Endothelial cell of umbilical vein (primary cell): ENCODE data around the gene SLC10A1.

ENCODE experiments used
- EZH2 ChIP-seq: IDR thresholded peaks from 2 replicates; pipeline ENCODE4 v1.6.1; 2012; ENCODE audit warnings: borderline replicate concordance, low read depth, mild to moderate bottlenecking, moderate library complexity, low read length, inconsistent platforms; ENCODE audit not compliant: severe bottlenecking
- POLR2A ChIP-seq: IDR thresholded peaks from 2 replicates; pipeline ENCODE4 v1.6.1; 2012; ENCODE audit warnings: low read depth, mild to moderate bottlenecking, control low read depth, low read length
- POLR2AphosphoS5 ChIP-seq: IDR thresholded peaks from 2 replicates; pipeline ENCODE4 v1.6.1; 2012; ENCODE audit warnings: low read depth, mild to moderate bottlenecking, control low read depth, low read length, moderate library complexity; ENCODE audit not compliant: insufficient read depth
- TF ChIP-seq, protein P1 (sequence below), 2 donors: IDR thresholded peaks; 1 replicate in 1 of 2; 2 replicates in 1 of 2; pipeline ENCODE4 v1.5.1; 2011; ENCODE audit warnings: low read length in 2 of 2, mild to moderate bottlenecking in 2 of 2, moderate library complexity in 2 of 2, control low read depth in 1 of 2, inconsistent platforms in 1 of 2, low read depth in 1 of 2; ENCODE audit not compliant: insufficient read depth in 1 of 2; ENCODE audit errors: extremely low read depth in 1 of 2
- TF ChIP-seq, protein P2 (sequence below): IDR thresholded peaks from 2 replicates; pipeline ENCODE4 v1.6.1; 2011; ENCODE audit not compliant: insufficient read depth, insufficient read length

DNA sequence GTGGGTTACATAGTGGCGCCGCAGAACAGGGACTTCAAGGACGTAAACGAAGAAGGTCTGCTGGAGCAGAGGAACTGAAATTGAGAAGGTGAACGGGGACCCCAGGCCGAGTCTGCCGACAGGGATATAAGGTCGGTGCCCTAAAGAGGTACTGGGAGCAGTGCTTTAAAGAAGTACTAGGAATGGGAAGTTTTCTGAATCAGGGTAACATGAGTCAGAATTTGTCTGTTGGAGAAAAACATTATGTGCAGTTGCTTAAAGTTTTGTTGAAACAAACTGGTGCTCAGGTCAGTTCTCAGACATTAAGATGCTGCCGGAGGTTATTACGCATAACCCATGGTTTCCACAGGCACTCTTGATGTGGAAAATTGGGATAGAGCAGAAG is 14.8 kb upstream of the SLC10A1 start:
- TF ChIP-seq, protein P1, sequence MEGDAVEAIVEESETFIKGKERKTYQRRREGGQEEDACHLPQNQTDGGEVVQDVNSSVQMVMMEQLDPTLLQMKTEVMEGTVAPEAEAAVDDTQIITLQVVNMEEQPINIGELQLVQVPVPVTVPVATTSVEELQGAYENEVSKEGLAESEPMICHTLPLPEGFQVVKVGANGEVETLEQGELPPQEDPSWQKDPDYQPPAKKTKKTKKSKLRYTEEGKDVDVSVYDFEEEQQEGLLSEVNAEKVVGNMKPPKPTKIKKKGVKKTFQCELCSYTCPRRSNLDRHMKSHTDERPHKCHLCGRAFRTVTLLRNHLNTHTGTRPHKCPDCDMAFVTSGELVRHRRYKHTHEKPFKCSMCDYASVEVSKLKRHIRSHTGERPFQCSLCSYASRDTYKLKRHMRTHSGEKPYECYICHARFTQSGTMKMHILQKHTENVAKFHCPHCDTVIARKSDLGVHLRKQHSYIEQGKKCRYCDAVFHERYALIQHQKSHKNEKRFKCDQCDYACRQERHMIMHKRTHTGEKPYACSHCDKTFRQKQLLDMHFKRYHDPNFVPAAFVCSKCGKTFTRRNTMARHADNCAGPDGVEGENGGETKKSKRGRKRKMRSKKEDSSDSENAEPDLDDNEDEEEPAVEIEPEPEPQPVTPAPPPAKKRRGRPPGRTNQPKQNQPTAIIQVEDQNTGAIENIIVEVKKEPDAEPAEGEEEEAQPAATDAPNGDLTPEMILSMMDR (IDR thresholded peaks at IDR 0.05; ENCODE audit: extremely low read depth in 1 of 2, insufficient read depth in 1 of 2, low read depth in 1 of 2, low read length in 2 of 2), result no peak
- no peak for TF ChIP-seq EZH2
- TF ChIP-seq POLR2A, result no peak
- TF ChIP-seq, protein P2, sequence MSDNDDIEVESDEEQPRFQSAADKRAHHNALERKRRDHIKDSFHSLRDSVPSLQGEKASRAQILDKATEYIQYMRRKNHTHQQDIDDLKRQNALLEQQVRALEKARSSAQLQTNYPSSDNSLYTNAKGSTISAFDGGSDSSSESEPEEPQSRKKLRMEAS, result no peak
- TF ChIP-seq POLR2AphosphoS5, result no peak
